HG02840 (cell line): Measurements from ENCODE around the gene MANSC4.
"Not testable (repeated sequence)": the region's sequence is repeated elsewhere in the genome, so short reads cannot be mapped to it uniquely, and the experiment has no call there.

ENCODE experiments used
- ATAC-seq: cut with Tn5 transposase; IDR thresholded peaks from one replicate; pipeline ENCODE4 v1.9.1; 2021; ENCODE audit warnings: mild to moderate bottlenecking, moderate library complexity, moderate number of reproducible peaks; ENCODE audit not compliant: unreplicated experiment, low FRiP score

The MANSC4 gene

GRCh38 chr12:27756670-27757195 lies 23.3 kb downstream of the MANSC4 start:
- ATAC-seq: no peak

- no peak for ATAC-seq
Observed at GRCh38 chr12:27754795-27755194, 25.2 kb downstream of the MANSC4 start.

- no peak for ATAC-seq
Observed at GRCh38 chr12:27751386-27752047, 28.5 kb downstream of the MANSC4 start.

- no peak for ATAC-seq
Observed at GRCh38 chr12:27747111-27747820, 32.8 kb downstream of the MANSC4 start.

GRCh38 chr12:27745734-27746133 lies 34.3 kb downstream of the MANSC4 start:
- ATAC-seq: not testable (repeated sequence)

GRCh38 chr12:27743601-27744000 lies 36.4 kb downstream of the MANSC4 start:
- ATAC-seq: no peak

GRCh38 chr12:27734321-27734720 lies 45.7 kb downstream of the MANSC4 start:
- not testable (repeated sequence) for ATAC-seq

- ATAC-seq: no peak
Observed at GRCh38 chr12:27733791-27734190, 46.2 kb downstream of the MANSC4 start.

- ATAC-seq: no peak
Observed at GRCh38 chr12:27733052-27733656, 46.9 kb downstream of the MANSC4 start.

- no peak for ATAC-seq
Observed at GRCh38 chr12:27732281-27732680, 47.8 kb downstream of the MANSC4 start.

- ATAC-seq: no peak
Observed at GRCh38 chr12:27730097-27730588, 49.9 kb downstream of the MANSC4 start.

- ATAC-seq: no peak
Observed at GRCh38 chr12:27723212-27723611, 56.8 kb downstream of the MANSC4 start.
